ENCODE results near the gene PNP.
"Not testable (repeated sequence)": the region's sequence is repeated elsewhere in the genome, so short reads cannot be mapped to it uniquely, and the experiment has no call there.

Gene PNP

DNA sequence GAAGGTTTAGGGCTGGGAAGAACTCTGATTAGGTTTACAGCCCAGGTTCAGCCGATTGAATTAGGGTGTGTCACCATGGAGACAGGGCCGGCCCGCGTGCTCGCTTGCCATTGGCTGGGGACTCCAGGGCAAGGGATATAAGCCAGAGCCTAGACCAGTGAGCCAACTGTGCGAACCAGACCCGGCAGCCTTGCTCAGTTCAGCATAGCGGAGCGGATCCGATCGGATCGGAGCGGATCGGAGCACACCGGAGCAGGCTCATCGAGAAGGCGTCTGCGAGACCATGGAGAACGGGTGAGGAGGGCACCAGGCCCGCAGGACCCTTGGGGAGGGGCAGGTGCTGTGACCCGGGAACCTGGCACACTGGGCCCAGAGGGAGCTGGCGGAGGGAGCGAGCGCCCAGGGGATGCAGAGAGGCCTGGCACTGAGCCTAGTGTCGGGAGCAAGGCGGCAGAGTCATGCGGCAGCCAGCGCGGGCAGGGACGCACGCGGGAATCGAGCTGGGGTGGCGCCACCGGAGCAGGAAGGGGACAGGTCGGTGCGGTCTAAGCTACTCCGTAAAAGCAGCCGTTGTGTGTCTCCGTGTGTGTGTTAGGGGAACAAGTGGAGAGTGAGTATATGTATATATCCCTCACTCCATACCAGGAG lies at the start of gene PNP:
TSS of gene PNP (plus strand) at position 165 of the 648 bp plus-strand sequence. CDS start at position 284, 119 bp downstream.
- peak; percentile 86 for DNase-seq

DNA sequence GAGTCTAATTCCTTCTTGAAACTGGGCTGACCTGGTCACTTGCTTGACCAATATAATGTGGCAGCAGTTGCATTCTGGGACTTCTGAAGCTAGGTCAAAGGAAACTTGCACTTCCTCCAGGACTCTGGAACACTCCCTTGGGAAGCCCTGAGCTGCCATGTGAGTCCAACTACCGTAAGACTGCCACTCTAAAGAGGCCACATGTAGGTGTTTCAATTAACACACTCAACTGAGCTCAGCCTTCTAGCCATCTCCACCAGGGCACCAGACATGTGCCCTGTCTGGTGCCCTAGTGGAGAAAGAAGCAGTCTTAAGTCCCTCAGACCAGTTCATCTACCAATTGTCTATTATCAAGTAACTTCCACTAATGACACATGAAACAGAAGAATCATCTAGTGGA lies 49.8 kb upstream of the PNP start:
- DNase-seq: no peak

DNA sequence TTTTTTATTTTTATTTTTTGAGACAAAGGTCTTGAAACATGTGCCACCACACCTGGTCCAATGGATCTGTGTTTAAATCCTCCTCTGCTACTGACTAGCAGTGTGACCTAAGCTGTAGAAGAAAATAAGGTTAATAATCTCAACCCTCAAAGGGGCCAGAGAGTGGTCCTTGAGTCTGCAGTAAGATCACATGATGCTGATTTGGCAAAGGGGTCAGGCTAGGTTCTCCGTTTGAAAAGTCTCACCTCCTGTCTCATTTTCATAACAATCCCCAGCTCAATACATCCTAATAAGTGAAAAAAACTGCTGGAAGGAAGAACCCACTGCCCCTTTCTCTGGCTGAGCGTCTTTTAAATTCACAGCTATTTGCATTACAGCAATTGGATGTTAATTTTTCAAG lies 47.9 kb upstream of the PNP start:
- DNase-seq: no peak

DNA sequence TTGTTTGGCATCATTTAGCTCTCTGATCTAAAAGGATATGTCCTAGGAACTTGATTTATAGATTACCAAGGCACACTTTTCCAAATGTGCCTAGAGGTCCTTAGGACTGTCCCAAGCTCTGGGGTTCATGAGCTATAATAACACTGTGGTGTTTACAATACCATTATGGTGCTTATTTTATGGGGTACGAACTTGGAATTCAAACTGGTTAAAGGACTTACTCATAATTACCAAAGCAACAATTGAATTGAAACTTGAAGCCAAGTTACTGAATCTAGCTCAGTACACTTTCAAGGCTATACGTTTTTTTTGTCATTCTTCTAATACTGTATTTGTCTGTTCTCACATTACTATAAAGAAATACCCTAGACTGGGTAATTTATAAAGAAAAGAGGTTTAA lies 46.3 kb upstream of the PNP start:
- no peak for DNase-seq

DNA sequence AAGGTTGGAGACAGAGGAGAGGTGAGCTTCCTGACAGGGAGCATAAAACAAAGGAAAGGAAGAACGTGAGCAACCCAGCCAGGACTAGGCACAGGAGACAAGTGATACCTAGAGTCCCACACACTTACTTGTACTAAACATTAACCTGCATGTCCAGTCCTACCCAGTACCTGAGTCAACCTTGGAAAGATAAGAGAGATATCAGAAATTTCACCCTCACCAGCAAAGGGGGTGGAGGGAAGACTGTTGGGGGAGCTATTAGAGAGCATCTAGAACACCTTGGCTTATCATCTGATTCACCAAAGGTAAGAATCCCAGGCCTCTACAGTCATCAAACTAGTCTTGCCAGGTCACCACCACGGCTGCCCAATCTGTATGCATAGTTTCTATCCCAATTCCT lies 44.4 kb upstream of the PNP start:
- DNase-seq: no peak

DNA sequence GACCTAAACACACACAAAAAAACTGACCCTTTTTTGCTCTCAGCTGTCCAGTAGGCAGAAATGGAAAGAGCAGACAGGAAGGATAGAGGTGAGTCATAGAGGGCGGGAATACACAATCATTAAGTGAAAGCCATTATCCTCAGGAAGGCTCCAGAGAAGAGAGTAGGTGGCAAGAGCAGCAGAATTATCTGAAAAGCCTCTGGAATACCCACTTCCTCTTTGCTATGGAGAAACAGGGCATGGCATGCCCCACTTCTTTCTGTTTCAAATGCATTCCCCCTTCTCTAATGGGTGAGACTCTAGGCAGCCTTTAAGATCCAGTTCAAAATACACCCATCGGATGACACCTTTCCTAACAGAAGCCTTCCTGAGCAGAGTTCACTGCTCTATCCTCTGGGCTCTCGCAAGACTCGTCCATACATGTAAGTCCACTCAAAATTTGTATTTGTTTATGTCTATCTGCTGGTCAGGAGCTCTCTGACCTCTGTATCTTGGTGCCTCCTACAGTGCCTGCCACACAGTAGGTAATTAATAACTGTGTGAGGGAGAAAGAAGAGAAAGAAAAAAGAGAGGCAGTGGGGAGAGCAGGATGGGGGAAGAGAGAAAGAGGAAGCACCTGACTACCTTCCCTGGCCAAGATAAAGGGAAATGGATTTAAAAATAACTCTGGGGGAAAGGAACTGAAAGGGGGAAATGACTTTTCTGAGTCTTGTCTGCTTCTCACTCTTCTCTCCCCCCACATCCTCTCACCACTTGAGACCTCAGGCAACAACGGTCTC lies 41.8 kb upstream of the PNP start:
- no peak for DNase-seq

DNA sequence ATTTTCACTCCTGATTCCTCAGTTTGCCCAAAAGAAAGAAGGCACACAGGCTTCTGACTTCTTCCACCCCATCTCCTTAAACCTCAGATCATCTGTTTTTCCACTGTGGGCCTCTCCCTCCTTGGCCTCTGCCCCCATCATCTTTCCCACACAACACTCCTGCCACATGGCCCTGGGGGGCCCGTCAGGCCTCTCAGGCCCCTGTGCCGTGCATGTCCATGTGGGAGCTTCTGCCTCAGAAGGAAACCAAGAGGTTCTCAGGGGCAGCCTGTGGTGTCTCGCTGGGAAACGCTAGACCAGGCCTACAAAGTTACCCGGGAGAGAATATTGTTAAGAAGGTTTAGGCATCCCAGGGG lies 41.2 kb upstream of the PNP start:
- no peak for DNase-seq

DNA sequence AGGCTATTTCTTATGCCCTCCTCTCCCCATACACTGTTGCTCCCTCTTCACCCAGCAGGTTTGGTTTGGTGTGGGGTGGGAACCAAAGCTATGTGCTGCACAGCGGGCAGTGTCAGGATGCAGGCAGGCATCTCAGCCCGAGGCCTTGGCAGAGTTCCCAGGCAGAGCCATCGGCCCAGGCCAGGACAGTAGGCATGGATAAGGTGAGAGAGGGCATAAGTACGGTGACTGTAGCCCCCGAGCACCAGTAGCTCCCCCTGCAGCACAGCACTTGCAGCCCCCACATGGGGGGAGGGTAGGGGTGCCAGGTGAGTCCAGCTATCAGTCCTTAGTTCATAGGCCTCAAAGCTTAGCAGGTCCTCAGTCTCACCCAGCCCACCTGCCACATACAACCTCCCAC lies 40.4 kb upstream of the PNP start:
- DNase-seq: no peak

DNA sequence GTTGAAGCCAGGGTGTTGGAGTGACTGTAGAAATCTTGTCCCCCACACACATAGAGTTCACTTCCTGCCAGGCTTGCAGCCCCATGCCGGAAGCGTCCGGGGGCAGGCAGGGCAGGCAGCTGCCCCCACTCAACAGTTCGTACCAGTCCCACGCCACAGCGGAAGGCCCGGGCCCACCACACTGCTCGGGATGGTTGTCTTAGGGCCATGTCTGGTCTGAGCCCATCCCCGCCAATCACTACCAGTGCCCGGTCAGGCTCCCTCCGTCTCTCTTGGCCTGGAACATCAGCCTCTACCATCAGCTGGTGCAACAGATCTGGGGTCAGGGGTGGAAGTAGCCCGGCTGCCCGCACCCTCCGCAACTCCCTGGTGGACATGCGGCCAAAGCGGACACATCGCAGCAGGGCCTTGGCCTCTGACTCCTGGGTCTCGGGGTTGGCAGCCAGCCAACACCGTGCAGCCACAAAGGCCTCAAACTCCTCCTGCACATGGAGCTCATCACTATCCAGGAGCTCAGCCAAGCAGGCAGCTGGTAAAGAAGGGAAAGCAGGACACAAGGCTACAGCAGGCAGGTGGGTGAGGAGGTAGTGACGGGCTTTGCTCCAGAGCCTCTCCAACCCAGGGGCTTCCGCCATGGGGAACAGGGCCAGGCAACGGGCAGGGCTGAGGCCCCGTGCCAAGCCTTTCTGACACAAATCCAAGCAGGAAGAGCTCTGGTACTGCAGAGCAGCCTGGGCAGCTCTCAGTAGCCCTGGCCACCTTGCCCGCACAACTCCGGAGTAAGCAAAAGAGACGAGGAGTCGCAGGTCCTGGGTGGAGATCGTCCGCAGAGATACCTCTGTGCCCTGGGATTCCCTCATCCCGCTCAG lies 39.2 kb upstream of the PNP start:
- DNase-seq: no peak

DNA sequence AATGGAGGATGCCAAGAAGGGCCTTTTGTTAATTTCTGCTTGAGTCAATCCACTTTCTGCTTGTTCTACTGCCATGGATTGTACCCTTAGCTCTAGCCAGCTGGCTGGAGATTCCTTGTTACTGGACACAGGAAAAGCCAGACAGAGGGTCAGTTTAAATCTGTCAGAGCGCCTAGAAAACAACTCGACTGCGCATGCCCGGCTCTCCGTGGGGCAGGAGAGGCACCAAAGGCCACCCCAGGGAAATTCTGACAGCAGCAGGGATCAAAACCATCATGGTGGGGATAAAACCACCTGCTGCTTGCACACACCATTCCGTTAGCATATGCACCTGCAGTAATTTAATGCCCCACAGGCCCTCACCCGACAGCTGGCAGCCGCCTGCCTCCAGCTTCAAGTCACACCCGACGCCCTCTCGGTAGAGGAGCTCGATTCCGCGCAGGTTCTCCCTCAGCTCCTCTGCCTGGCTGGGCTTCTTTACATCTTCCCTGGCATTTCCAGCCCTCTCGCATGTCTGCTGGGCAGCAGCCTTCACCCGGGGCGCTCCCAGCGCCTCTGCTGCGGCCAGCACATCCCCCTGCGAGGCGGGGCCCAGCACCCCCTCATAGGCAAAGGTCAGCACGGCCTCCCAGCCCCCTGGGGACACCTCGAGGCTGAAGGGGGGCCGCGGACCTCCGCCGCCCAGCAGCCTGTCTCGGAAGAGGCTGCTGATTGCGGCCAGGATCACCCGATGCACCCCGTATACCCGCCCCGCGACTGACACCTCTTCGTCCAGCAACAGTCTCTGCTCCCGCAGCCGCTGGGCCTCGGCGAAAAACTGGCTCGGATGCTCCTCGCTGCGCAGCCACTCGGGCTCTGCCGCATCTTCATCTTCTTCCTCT lies 34.3 kb upstream of the PNP start:
- DNase-seq: no peak

DNA sequence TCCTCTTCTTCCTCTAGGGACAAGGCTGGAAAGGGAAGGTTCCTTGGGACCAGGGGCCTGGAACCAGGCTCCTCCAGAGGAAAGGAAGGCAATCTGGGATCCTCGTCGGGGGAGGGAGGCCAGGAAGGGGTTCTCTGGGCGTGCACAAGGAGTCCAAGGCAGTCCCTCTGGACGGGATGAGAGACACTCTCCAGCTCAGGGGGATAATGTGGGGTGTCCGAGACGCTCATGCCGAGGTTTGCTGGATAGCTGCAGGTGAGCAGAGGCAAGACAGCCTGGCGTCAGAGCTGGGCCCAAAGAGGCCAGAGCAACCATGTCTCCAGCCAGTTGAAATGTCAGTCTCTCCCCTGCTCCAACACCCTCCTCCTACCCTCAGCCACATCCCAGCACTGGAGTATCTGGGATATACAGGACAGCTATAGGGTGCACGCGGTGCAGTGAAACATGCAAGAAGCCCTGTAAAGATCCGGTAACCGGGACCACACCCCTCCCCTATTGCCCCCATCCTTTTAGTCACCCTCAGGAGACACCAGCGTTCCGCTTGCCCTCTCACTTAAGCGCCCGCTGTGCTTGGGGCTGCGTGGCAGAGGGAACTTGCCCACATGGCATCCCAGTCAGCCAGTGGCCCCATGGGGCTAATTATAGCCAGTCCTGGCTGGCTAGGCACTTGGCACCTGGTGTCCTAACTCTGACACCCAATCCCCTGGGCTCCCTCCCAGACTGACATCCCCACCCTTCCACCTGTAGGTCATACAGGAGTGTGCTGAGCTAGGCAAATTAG lies 33.4 kb upstream of the PNP start, which contains the start of gene KLHL33:
TSS of gene KLHL33 (minus strand) at position 585 of the 781 bp plus-strand sequence. CDS start at position 230, 355 bp downstream.
- DNase-seq: no peak

DNA sequence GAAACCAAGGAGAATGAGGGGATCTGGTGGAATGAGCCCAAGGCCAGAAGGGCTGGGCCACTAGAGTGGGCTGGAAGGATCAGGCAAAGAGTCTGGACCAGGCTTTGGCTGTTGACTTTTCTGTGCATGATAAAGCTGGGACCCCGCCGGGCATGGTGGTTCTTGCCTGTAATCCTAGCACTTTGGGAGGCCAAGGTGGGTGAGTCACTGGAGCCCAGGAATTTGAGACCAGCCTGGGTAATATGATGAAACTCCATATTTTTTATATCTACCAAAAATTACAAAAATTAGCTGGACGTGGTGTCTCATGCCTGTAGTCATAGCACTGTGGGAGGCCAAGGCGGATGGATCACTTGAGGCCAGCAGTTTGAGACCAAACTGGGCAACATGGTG lies 32.8 kb upstream of the PNP start:
- no peak for DNase-seq

DNA sequence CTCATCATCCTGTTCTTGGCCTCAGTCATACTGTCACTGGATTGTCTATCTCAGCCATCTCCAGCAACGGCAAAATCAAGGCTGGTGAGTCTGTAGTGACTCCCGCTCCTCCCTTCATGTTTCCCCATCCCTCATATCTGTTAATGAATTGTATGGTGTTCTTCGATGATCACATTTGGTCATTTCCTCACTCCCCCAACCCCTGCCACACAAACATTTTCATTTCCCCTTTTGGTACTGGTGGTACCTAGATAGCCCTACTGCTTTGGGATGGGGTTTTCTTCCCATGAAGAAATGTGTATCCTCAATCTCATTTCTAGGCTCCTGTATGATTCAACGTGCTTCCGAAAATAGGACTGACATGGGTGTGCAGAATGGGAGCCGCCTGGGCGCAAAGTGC lies 30.5 kb upstream of the PNP start:
- no peak for DNase-seq

DNA sequence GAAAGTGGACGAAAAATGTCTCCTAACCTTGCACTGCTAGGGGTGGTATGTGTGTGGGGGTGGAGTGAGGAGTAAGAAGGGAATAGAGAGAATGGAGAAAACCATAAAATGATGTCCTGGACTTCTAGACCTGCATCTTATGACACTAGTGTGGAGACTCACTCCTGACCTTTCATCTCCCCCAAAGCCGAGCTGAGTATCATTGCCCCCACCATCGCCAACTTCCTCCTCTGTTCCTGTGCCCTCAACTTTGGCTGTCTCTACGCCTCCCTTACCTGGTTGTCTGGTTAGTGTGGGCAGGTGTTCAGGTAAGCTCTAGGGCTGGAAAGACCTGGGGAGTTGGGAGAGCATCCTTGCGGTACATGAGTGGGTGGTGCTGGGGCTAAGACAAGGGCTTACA lies 28.7 kb upstream of the PNP start:
- no peak for DNase-seq

DNA sequence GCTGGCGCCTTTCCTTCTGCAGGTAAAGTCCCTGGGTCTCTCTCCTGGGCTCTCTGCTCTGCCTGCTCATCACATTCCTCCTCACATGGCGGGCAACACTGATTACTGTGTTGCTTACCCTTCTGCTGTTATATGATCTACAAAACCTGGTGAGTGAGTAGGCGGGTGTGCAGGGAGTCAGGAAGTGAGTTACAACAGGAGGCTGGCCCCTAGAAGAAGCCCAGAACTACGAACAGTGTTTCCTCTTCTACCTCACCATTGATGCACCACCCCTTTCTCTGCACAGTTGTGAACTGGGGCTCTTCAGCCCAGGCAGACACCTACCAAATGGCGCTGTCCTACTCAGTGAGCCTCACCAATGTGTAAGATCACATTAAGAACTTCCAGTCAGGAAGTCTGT lies 28.3 kb upstream of the PNP start:
- no peak for DNase-seq

DNA sequence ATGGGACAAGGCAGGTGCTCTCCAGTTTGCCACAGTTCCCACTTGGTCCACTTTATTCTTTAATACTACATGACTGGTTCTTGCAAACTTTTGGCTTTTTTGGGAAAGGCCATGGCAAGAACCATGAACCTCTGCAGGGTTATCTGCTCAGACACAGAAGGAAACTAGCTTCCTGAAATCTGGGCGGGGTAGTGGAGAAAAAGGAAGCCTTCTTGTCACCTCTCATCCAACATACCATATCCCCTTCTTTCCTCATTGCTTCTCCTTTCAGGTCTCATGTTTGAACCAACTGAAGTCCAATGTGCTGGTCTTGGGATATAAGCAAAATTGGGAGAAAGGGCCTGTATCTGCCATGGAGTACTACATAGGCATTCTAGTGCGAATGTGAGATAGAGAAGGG lies 27.7 kb upstream of the PNP start:
- no peak for DNase-seq

DNA sequence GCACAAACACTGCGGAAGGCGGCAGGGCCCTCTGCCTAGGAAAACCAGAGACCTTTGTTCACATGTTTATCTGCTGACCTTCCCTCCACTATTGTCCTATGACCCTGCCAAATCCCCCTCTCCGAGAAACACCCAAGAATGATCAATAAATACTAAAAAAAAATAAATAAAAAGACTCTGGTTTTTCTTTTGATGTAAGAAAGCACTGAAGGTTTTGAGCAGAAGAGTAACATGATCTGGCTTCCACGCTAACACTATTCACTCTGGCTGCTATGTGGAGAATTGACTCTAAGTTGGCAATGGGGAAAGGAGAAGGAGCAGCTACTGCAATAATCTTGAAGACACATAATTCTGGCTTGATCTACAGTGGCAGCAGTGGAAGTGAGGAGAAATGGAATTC lies 25.6 kb upstream of the PNP start:
- DNase-seq: not testable (repeated sequence)

DNA sequence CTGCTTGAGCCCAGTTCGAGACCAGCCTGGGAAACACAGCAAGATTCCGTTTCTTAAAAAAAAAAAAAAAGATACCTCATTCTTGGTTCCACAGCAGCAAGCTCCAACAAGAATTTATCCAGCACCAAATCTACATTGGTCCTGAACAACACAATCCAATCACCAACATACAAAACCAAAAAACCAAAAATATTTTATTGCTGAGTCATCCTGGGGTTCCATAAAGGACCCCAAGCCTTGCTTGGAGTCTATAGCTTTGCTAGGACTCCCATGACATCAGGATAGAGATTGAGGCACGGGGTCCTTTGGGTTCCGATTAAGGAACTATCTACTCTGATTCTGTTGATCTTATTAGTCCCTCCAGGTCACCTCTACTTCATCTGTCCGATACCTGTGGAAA lies 22.3 kb upstream of the PNP start:
- no peak for DNase-seq

DNA sequence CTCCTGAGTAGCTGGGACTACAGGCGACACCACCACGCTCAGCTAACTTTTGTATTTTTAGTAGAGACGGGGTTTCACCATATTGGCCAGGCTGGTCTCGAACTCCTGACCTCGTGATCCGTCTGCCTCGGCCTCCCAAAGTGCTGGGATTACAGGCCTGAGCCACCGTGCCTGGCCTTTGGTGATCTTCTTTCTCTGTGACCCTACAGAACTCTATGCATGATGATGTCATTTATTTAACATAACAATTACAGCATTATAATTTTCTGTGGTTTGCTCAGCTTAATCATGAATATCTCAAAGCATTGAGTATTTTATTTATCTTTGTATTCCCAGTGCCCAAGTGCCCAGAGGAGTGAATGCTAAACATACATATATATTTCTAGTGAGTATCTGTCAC lies 16.4 kb upstream of the PNP start:
- not testable (repeated sequence) for DNase-seq

DNA sequence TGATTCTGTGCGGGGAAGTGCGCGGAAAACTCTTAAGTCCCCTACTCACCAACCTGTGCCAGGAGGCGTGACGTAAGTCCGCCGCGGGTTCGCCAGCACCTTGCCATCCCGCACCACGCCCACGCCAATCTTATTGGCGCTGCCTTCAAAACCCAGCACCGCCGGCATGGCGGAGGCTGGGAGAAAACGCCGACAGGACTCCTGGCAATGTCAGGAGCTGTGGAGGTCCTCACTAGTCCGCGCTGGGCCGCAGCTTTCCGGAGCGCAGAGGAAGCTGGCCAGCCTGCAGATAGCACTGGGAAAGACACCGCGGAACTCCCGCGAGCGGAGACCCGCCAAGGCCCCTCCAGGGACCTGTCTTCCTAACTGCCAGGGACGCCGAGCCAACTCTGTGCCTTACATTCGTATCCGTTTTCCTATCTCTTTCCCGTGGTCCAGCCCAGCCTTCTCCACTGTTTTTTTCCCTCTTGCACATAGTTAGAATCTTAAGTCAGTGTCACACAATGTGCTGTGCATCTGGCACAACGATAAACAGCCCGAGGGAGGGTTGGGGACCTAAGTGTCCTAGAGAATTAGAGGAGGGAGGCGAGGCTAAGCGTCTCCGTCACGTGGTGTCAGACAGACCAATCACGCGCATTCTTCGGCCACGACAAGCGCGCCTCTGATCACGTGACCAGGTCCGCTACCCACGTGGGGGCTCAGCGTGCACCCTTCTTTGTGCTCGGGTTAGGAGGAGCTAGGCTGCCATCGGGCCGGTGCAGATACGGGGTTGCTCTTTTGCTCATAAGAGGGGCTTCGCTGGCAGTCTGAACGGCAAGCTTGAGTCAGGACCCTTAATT lies 14.5 kb upstream of the PNP start, which contains the start of the genes APEX1 and OSGEP:
TSS of gene APEX1 (plus strand) at position 711 of the 839 bp plus-strand sequence. CDS start 420 bp downstream, outside the sequence.
TSS of gene OSGEP (minus strand) at position 297 of the 839 bp plus-strand sequence. CDS start at position 168, 129 bp downstream.
- peak; percentile 96 for DNase-seq
